ENCODE data around the gene COIL. TPM values are rescaled to one million over a fixed set of nuclear protein-coding genes. Genes with fewer than 3 reads are reported as not detected.
"Not testable (repeated sequence)": the region's sequence is repeated elsewhere in the genome, so short reads cannot be mapped to it uniquely, and the experiment has no call there.

Gene COIL
- total RNA-seq, 2 donors from 2014 or later, result 7.3 to 7.9 TPM

DNA sequence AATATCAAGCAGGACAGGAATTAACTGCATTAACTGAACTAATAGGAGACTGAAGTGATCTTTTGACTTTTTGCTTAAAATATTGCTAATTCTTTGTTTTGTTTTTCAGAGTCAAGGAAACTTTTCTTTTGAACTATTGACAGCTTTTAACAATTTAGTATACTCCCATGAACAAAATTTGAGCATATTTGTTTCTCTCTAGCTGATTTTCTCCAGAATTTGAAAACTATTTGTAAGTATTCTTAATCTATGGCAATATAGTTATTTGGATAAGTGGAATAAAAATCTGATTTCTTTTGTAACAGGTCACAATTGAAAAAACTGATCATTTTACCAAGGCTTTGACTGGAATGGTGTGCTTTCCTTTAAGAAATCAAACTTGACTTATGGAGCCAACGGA, 10.1 kb upstream of the COIL start:
- Histone ChIP-seq H3K27ac (no peak overlapping the region), H3K4me1 (no peaks in the 10 kb centered on the region), H3K9me3 (no peaks in the 10 kb centered on the region), H3K4me3 (no peak overlapping the region), H3K36me3 (no peaks in the 10 kb centered on the region), H3K27me3 (no peaks in the 10 kb centered on the region)
- TF ChIP-seq, protein P1, sequence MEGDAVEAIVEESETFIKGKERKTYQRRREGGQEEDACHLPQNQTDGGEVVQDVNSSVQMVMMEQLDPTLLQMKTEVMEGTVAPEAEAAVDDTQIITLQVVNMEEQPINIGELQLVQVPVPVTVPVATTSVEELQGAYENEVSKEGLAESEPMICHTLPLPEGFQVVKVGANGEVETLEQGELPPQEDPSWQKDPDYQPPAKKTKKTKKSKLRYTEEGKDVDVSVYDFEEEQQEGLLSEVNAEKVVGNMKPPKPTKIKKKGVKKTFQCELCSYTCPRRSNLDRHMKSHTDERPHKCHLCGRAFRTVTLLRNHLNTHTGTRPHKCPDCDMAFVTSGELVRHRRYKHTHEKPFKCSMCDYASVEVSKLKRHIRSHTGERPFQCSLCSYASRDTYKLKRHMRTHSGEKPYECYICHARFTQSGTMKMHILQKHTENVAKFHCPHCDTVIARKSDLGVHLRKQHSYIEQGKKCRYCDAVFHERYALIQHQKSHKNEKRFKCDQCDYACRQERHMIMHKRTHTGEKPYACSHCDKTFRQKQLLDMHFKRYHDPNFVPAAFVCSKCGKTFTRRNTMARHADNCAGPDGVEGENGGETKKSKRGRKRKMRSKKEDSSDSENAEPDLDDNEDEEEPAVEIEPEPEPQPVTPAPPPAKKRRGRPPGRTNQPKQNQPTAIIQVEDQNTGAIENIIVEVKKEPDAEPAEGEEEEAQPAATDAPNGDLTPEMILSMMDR (IDR thresholded peaks at IDR 0.05), result no peak
- no peak for DNase-seq (ENCODE audit: low spot score)

DNA sequence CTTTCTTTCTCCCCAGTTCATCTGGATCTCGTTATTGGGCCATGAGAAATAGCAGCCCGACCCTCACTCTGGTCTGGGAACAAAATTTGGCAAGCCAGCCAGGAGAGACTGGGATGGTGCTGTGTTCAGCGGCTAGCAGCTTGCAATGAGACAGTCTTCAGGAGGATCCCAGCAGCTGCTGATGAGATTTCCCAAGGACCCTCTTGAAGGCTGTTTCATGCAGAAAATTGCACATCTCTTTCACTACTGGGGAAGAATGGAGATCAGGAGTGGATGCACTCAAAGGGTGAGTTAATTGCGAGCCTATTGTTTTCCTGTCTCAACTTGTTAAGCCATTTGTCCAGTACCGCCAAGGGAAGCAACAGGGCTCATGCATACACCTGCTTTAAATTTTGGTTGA, 5.5 kb upstream of the COIL start:
- Histone ChIP-seq H3K27me3 (no peaks in the 10 kb centered on the region), H3K9me3 (no peaks in the 10 kb centered on the region), H3K4me1 (no peaks in the 10 kb centered on the region), H3K27ac (no peak overlapping the region), H3K4me3 (no peak overlapping the region), H3K36me3 (no peaks in the 10 kb centered on the region)
- TF ChIP-seq, protein P1 (IDR thresholded peaks at IDR 0.05), result no peak
- no peak for DNase-seq (ENCODE audit: low spot score)

DNA sequence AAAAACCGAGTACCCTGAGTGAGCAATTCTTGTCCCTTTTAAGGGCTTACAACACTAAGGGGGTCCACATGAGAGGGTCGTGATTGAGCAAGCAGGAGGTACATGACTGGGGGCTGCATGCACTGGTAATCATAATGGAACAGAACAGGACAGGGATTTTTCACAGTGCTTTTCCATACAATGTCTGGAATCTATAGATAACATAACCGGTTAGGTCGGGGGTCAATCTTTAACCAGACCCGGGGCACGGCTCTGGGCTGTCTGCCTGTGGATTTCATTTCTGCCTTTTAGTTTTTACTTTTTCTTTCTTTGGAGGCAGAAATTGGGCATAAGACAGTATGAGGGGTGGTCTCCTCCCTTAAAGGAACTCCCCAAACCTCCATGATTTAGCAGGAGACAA, 4.8 kb upstream of the COIL start:
- not testable (repeated sequence) for H3K4me1 ChIP-seq; DNase-seq (ENCODE audit: low spot score); H3K4me3 ChIP-seq; H3K36me3 ChIP-seq; H3K27me3 ChIP-seq; H3K27ac ChIP-seq; H3K9me3 ChIP-seq

DNA sequence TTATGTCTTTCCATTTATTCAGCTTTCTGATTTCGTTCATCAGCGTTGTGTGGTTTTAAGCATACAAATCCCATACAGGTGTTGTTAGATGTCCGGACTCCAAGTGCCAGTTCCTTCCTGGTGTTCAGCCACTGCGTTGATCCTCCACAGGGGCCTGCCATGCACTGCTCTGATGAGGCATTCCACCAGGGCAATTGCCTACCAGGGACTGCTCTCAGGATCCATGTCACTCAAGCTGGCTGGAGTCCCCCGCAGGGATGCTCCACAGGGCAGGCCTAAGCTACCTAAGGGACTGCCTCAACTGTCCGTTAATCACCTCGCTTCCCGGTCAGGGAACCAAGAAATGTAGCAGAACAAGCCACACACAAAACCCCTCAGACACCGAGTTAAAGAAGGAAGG, 4.4 kb upstream of the COIL start:
- not testable (repeated sequence) for DNase-seq (ENCODE audit: low spot score); H3K4me3 ChIP-seq; H3K27ac ChIP-seq; H3K9me3 ChIP-seq; H3K36me3 ChIP-seq; H3K4me1 ChIP-seq; H3K27me3 ChIP-seq

DNA sequence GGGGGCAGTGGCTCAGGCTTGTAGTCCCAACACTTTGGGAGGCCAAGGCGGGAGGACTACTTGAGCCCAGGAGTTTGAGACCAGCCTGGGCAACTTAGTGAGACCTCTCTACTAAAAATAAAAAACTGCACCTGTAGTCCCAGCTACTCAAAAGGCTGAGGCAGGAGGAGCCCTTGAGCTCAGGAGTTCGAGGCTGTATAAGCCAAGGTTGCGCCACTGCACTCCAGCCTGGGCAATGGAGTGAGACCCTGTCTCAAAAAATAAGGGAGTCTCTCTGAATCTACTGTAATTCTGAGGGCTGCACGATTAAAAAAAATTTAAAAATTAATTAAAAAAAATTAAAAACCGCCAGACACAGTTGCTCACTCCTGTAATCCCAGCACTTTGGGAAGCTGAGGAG, 3.9 kb downstream of the COIL start:
- TF ChIP-seq, protein P1 (IDR thresholded peaks at IDR 0.05), result no peak
- peaks cover 0 to 15% of the 10 kb centered on the region in 2 donors for H3K4me1 ChIP-seq
- DNase-seq (ENCODE audit: low spot score), result no peak
- H3K27ac ChIP-seq, result no peak overlapping the region
- H3K4me3 ChIP-seq, result no peak overlapping the region
- no peaks in the 10 kb centered on the region for H3K27me3 ChIP-seq
- no peaks in the 10 kb centered on the region for H3K36me3 ChIP-seq
- no peaks in the 10 kb centered on the region for H3K9me3 ChIP-seq

DNA sequence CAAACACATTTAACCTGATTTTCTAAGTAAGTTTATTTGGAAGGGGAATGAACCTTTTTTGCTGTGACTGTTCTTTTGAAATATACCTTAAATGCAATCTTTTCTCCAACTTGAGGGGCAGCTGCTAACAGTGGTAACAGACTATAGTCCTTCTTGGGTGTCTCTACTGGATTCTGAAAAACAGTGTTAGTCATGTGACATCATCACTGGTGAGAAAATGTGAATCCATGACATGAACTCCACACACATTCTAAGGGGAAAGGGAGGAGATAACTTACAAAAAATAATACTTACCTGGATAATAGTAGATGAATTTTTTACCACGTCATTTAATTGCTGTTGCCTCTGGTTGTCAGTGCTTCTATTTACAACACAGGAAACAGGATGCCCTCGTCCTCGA, 11.3 kb downstream of the COIL start:
- Histone ChIP-seq H3K9me3 (no peaks in the 10 kb centered on the region), H3K27ac (no peak overlapping the region), H3K27me3 (no peaks in the 10 kb centered on the region), H3K4me1 (no peaks in the 10 kb centered on the region), H3K36me3 (peaks cover 37% of the 10 kb centered on the region), H3K4me3 (no peak overlapping the region)
- DNase-seq (ENCODE audit: low spot score), result no peak
- TF ChIP-seq, protein P1 (IDR thresholded peaks at IDR 0.05), result no peak

DNA sequence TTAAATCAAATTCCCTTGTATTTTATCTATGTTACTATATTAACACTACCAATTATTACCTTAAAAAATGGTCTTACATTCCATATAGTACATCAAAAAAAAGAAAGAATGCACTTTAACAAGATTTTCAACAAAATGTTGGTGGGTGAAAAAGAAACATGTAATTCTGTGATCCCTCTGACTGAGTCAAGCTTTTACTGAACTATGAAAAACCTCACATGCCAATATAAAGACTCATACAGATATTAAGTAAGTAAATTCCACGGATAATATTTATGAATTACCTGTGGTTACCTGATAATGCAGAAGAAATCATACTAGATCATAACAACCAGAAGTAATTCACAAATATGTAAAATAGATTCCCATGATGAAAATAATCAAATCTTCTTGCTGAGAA, 12.4 kb downstream of the COIL start:
- Histone ChIP-seq H3K36me3 (peaks cover 47% of the 10 kb centered on the region), H3K4me3 (no peak overlapping the region), H3K27me3 (no peaks in the 10 kb centered on the region), H3K9me3 (no peaks in the 10 kb centered on the region), H3K27ac (no peak overlapping the region), H3K4me1 (no peaks in the 10 kb centered on the region)
- no peak for DNase-seq (ENCODE audit: low spot score)
- TF ChIP-seq, protein P1 (IDR thresholded peaks at IDR 0.05), result no peak

Data from right atrium auricular region (tissue), 2 donors.